ENCODE measurements around the gene APBB2. TPM values are rescaled to one million over a fixed set of nuclear protein-coding genes. Genes with fewer than 3 reads are reported as not detected.
A peak's percentile ranks its signal among the peaks of the same experiment; 100 is the strongest.
"Not testable (repeated sequence)": the region's sequence is repeated elsewhere in the genome, so short reads cannot be mapped to it uniquely, and the experiment has no call there.

Gene APBB2
- total RNA-seq, 1 donor from 2014 or later: 50.8 TPM

DNA sequence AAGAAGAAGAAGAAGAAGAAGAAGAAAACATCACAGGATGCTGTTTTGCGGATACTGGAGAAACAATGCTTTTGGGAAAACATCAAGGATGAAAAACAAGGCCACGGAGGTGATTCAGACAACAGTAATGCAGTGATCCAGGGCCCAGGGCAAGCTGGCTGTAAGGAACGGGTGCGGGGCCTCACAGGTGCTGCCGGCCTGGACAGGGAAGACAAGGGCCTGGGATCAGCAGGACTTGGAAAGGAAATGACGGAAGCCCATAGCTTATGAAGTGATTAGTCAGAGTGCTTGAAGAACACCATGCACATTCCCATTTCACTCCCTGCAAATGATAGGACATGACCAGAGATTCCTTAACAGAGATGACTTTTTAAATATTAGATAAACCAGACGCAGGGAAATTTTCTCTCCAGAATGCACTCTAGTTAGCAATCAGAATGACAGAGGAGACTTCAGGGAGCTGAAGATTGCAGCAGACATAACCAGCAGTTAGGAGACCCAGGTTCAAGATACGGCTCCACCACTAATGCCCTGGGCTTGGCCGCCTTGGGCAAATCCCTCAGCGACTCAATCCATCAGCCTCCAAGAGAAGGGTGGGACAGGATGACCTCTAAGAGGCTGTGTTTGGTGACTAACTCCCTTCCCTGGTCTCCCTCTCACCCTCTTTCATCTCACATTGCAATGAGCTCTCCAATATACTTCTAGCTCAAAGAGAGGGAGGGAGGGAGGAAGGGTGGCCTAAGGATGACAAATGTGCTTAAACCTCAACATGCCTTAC, 54.1 kb downstream of the APBB2 start:
- DNase-seq (ENCODE audit: low read depth): peak; percentile 83

DNA sequence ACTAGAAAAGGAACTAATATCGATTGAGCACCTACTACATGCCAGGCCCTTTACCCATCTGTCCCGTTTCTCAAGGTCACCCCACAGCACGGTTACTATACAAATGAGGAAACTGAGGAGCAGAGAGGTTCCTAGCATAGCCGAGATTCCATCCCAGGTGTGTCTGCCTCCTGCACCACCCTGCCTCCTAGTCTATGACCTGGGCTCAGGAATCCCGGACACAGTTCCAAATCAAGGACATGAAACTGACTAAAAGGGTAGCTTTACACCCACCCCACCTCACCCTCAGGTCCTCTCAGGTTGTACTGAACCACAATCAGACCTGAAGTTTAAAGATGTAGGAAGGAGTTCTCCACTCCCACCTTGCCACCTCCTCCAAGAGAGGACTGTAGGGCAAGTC, 55.6 kb downstream of the APBB2 start:
- no peak for DNase-seq (ENCODE audit: low read depth)

DNA sequence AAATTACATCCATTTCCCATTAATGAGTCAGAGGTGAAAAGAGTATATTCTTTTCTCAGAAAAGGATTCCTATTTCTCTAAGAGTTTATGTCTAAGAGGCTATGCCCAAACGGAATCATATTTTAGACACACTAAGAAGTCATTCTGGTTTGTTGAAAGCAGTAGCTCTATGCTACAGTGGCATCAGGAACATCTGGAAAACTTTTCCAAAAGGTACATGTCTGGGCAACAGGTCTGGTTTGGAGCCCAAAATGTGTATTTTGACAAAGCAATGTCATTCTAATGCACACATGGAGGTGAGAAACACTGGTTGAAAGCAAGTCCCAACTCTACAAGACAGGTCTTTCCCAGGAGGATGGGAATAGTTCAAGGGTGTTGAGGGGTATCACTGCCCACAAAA, 56.1 kb downstream of the APBB2 start:
- no peak for DNase-seq (ENCODE audit: low read depth)

DNA sequence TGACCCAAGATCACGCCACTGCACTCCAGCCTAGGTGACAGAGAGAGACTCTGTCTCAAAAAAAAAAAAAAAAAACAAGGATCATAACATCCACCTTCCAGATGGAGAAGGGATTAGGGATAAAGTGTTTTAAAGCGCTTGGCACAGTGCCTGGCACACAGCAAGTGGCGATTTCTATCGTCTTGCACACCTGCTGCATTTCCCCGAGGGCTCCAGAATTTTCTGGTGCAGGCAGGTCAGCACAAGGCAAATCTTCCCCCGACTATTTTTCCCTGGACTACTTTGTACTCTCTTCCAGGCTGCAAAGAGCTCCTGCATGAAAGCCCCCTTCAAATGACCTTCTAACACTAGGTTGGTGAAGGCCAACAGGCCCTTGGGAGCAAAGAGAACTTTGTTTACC, 57.3 kb downstream of the APBB2 start:
- DNase-seq (ENCODE audit: low read depth): no peak

DNA sequence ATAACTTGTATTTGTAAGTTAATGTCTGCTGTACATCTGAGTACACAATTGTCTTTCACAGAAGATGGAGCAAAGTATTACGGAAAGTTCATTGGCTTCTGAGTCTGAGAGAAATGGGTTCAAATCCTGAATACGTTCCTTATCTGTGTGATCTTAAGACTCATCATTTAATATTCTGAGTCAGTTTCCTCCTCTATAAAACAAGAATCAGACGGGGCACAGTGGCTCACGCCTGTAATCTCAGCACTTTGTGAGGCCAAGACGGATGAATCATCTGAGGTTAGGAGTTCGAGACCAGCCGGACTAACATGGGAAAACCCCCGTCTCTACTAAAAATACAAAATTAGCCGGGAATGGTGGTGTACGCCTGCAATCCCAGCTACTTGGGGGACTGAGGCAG, 57.8 kb downstream of the APBB2 start:
- DNase-seq (ENCODE audit: low read depth): no peak

DNA sequence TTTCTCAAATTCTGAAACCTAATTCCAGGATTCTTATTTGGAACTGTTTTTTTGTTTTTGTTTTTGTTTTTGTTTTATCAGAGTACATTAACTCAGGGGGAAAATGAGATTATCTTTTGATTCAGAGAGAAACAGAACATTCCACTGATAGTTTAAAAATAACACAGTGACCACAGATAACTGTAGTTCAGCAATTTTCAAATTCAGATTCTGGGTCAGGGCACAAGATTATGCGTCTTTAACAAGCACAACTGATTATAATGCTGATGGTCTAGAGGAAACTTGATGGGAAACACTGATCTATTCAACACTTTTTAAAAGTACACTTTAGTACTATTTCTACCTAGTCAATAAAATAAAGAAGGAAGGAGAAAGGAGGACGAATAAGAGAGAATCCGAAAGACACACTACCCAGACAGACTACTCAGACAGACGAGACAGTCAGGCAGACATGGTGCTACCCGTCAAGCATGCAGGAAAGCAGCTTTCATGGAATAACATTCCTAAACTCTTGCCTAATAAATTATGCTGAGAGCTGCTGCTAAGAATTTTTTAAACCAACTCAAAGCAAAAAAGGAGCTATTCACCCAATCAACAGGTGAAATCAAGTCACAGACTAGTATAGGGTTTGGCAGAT, 59.0 kb downstream of the APBB2 start:
- peak; percentile 72 for DNase-seq (ENCODE audit: low read depth)

DNA sequence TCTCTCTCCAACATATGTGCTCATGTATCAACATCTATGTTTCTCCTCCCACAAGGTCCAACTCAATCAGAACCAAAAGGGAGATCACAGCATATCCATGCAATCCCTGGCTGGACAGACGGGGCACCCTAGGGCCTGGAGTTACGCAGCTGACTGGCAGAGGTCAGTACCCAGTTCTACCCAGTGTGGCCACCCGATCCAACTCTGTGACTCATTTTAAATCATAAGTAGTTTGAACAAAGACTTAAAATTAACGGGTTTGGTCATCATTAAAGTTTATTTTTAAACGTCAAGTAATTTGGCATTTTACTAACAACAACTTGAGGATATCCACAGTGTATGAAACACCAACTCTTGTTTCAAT, 59.5 kb downstream of the APBB2 start:
- peak; percentile 88 for DNase-seq (ENCODE audit: low read depth)

DNA sequence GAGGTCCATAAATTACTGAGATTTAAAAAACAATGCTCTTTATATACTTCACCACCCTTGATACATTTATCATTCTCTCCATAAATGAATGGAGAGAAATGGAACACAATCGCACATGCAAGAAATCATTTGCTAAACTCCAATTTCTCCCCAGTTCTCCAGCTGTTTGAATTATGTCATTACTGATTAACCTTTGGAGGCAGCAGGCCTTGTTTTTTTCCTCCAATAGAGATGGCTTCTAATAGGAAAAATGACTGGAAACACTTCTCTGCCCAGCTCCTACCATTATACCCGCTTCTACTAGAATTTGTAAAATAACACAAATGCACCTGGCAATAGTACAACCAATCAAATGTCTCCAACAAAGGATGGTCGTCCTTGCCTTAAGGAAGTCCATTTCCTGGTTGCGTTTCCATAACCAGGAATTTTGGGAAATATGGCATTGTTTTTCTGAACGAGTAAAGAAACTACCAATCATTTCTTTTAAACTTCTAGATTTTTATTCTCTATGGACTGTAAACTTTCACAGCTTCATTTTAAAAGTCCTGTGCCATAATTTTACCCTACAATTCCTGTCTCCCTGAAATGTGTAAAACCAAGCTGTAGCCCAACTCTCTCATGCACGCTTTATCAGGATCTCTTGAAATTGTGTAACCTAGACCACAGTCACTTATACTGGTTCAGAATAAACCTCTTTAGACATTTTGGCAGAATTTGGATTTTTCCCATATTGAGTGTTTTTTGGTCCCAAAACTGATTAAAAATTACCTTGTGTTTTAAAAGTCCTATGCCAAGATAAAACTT, 60.1 kb downstream of the APBB2 start:
- no peak for DNase-seq (ENCODE audit: low read depth)

DNA sequence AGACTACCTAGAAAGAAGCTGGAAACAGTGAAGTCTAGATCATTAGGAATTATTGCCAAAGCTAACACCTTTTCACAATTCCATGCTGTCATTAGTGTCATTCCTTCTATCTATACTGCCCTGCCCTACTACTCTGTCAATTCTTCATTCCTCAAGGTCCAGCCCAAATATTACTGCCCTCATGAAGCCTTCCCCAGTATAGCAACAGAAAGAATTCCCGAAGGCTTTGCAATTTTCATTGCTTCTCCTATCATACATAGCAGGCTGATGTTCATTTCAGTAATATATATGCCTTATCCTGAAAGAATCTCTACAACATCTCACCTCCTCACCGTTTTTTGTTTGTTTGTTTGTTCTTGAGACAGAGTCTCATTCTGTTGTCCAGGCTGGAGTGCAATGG, 63.9 kb downstream of the APBB2 start:
- no peak for DNase-seq (ENCODE audit: low read depth)

DNA sequence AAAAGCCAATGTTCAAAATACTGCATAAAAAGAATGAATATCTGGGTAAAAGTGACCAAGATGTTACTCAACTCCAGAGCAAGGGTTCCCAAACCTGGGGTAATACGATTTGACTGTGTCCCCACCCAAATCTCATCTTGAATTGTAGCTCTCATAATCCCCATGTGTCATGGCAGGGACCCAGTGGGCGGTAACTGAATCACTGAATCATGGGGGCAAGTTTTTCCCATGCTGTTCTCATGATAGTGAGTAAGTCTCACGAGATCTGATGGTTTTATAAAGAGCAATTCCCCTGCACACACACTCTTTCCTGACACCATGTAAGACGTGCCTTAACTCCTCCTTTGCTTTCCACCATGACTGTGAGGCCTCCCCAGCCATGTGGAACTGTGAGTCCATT, 64.8 kb downstream of the APBB2 start:
- not testable (repeated sequence) for DNase-seq (ENCODE audit: low read depth)

DNA sequence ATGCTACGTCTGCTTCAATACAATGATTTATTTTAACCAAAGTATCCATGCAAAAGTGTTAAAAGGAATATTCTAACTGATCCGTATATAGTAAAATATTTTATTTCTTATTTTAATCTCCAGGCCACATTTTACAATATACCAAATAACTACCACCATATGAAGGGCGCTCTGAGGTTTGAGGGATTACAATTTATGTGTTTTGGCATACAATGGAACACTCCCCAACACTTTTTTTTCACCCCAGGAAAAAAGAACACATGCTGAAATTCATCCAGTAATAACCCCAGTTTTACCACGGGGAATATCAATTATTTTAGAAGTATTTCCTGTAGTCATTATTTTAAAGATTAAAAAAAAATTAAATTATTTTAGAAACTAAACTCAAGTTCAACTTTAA, 65.4 kb downstream of the APBB2 start:
- DNase-seq (ENCODE audit: low read depth): no peak

DNA sequence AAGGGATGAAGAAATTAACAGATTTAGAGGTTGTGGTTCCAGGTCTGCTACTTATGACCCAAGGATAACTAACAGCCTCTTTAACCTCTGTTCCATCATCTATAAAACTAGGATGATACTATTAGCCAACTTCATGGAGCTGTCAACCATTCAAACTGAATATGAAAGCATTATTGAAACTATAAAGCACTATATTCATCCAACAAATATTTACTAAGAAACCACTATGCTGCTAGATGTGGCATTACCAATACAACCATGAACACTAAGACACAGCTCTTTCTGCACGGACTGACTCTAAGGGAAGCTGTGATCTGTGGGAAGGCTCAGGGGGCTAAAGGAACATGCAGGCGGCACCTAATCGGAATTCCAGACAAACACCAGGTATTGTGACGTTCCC, 66.0 kb downstream of the APBB2 start:
- DNase-seq (ENCODE audit: low read depth): no peak

DNA sequence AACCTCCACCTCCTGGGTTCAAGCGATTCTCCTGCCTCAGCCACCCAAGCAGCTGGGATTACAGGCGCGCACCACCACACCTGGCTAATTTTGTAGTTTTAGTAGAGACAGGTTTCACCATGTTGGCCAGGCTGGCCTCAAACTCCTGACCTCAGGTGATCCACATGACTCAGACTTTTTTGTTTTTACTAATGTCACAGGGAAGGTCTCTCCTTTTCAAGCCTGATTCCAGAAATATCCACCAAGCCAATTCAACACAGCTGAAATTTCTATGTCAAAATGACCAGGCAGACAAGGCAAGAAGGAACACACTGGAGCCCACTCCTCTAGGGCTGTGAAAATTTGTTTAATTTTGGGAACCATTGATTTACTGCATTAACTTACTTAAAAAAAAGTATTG, 66.8 kb downstream of the APBB2 start:
- not testable (repeated sequence) for DNase-seq (ENCODE audit: low read depth)

DNA sequence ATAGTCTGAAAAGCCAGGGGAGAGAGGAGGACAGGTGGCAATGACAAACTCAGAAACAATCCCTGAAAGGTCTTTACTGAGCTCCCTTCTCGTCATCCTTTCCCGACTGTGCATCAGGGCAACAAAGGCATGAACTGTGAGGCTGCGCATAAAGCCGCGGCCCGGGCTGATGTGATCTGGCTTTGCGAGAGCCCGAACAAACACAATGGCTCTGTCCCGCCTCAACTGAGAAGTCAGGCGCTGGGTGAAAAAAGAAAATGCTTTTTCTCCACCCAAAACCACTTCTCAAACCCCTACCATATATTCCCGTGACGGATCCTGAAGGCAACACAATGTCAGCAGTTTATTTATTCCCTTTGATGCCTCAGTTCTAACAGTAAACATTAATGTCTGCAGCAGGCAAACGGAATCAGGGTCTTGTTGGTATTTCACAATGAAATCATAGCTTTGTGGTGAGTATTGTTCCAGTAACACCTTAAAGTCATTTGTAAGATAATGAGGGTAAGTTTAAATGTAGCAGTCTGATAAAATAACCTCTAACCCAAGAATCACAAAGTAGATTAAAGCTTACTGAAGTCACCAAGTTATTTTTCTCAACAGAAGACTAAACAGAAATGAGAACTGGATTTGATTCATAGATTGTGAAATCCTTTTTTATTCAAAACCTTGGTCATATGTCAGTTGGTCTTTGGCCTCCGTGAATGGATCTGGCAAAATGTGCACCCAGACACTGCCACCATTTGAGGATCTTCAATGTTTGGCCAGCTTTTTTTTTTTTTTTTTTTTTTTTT, 67.4 kb downstream of the APBB2 start:
- peak; percentile 62 for DNase-seq (ENCODE audit: low read depth)

DNA sequence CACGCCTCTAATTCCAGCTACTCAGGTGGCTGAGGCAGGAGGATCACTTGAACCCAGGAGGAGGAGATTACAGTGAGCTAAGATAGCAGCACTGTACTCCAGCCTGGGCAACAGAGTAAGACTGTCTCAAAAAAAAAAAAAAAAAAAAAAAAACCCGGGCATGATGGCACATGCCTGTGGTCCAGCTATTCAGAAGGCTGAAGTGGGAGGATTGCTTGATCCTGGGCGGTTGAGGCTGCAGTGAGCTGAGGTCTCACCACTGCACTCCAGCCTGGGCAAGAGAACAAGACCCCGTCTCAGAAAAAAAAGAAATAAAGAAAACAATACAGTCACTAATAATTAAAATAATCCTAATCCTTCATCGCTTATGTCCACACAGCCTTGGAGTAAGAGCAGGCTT, 68.1 kb downstream of the APBB2 start:
- DNase-seq (ENCODE audit: low read depth): peak; percentile 41

DNA sequence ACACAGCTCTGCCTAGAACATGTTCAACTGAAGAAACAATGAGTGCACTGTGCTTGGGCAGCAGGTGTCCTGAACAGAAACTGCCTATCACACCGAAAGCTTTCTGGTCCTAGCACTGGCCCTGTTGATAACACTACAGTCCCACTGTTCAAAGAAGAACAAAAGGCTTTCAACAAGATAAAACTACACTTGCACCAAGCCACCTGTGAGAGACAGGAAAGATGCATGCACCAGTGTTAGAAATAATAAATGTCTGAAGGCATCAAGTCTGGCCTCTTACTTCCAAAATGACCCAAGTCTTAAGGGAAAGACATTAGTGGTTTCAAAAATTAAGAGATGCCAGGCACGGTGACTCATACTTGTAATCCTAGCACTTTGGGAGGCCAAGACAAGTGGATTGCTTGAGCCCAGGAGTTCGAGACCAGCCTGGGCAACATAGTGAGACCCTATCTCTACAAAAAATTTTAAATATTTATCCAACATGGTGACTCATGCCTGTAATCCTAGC, 68.7 kb downstream of the APBB2 start:
- DNase-seq (ENCODE audit: low read depth): peak; percentile 83

DNA sequence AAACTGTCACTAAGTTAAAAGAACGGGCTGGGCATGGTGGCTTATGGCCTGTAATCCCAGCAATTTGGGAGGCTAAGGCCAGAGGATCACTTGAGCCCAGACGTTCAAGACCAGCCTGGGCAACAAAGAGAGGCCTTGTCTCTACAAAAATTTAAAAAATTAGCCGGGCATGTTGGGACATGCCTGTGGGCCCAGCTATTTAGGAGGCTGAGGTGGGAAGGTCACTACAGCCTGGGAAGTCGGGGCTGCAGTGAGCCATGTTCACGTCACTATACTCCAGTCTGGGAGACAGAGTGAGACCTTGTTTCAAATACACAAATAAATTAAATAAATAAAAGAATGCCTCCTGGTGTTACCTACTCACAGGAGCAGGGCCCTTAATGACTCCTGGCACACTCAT, 69.5 kb downstream of the APBB2 start:
- DNase-seq (ENCODE audit: low read depth): peak; percentile 75

DNA sequence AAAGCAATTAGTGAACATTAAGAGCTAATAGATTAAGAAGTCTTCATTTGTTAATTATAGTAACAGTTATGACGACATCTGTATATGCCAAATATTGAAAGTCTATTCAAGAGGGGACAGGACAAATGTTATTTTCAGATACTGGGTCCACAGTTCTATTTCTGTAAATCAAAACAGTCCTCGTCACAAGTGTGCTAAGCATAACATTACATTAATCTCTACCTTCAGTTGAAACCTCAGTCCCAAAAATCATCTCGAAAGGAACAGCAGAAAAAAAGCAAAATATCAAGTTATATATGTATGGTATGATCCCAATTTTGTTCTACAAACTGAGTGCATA, 70.3 kb downstream of the APBB2 start:
- DNase-seq (ENCODE audit: low read depth): no peak

DNA sequence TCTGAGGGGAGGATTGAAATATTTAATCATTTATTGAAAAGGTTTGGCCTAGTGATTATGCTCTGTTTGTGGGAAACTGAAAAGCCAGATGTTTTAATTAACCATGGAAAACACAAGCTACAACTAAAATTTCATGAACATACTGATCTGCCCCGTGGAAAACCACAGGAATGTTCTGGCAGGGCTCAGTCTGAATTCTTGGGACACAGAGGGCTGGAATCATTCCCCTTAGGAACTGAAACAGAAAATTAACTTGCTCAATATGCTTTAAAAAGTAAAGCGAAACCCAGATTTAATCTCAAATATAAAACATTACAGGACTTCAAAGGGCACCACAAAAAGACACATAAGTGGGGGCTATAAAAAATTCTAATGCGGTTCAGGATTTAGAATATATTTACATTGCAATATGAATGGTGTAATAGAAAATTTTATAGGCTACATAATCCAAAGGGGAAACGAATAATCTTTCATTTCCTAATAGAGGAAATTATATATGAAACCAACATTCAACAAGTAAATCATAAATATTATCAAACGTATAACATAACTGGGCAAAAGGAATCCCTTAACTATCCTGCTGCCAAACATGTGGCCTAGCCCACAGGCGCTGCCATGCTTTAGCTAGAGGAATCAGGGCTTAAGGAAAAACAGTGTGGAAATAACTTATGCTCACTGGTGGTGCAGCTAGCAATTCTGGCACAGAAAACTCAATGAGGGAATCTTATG, 70.9 kb downstream of the APBB2 start:
- peak; percentile 94 for DNase-seq (ENCODE audit: low read depth)
